GM21529 (cell line): ENCODE data around the gene HAUS3.
"Not testable (repeated sequence)": the region's sequence is repeated elsewhere in the genome, so short reads cannot be mapped to it uniquely, and the experiment has no call there.

Experiments used
- ATAC-seq: cut with Tn5 transposase; IDR thresholded peaks from one replicate; pipeline ENCODE4 v1.9.1; 2021; ENCODE audit not compliant: unreplicated experiment

The HAUS3 gene

DNA sequence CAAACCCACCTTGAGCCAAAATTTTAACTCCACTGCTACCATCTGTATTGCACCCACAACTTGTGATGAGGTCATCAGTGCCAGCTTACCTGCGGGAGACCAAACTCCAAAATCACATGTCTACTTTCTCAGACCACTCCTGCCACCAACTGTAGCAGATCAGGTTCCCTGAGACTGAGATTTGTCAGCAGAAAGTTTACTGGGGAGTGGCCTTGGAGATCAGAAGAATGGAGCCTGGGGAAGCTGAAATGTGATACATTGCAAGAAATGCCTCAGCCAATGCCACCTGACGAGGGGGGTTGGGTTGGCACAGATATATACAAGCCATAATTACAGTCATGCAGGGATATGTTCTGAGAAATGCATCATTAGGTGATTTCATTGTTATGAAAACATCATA, 19.1 kb downstream of the HAUS3 start:
- no peak for ATAC-seq

DNA sequence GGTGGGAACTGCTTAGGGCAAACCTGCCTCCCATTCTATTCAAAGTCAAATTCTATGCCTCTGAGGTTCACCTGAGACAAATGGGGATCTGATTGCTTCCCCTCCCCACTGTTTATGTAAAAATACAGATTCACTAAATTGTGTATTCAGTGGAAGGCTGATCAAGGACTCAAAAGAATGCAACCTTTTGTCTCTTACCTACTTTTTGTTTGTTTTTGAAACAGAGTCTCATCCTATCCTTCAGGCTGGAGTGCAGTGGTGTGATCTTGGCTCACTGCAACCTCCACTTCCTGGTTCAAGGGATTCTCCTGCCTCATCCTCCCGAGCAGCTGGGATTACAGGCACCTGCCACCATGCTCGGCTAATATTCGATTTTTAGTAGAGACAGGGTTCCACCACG, 20.5 kb downstream of the HAUS3 start:
- not testable (repeated sequence) for ATAC-seq

DNA sequence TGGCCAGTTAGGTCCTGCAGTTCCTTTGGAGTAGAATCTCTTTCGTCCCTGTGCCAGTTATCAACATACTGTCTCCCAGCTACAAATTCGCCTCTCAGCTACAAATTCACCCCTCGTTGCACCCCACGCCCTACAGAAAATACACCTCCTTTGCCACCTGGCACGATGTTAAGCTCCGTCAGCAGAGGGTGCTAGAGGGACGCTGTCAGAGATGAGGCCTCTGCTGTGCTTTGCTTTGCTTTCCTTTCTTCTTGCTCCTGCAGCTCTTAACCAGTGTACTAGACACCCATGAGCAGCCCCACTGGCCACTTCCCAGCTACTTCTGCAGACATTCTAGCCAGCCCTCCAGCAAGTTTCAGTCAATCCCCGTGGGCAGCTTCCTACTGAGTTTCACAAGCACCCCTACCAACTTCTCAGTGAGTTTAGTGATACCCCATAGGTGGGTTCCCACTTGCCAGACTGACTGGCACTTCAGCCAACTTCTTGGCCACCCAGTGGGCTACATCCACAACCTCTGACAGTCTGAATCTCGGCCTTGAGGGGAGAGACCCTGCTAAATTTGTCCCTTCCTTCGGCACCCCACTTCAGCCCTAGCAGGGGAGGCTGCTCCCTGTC, 21.8 kb downstream of the HAUS3 start:
- peak; percentile 72 for ATAC-seq

DNA sequence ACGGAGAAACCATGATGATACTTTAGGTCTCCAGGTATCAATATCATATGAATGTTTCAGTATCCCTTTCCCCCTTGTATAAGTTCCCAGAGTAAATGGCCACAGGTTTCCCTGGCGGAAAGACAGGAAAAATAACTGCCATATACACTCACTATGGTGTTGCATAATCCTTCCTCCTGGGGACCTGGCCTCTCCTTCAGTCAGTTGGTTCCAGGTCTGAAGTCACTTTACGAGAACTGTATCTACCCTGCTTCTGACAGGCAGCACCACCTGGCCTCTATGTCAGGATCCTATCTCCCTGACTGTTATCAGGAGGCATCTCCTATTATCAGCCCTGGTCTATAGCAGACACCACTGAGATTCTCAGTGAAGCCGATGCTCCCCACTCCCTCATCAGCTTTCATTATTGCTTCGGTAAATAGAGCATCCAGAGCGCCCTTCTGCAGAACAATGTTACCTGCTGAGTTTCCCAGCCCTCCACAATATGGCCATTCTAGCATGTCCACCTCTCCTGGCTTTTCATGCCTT, 22.6 kb downstream of the HAUS3 start:
- ATAC-seq: no peak

DNA sequence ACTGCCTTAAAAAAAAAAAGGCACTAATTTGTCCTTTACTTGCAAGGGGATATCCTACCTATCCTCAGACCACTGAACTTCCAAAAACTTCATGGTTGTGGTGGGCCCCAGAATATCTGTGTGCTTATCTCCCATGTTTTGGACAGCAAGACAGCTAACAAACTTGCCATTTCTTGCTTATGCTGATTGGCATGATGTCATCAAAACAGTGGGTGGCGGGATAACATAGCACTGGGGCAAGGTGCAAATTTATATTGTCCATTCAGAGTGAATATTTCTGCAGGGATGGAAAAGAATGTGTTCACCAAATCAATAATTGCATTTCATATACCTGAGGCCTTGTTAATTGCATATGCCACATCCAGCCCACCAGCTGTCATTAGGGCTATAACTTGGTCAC, 23.5 kb downstream of the HAUS3 start:
- no peak for ATAC-seq

DNA sequence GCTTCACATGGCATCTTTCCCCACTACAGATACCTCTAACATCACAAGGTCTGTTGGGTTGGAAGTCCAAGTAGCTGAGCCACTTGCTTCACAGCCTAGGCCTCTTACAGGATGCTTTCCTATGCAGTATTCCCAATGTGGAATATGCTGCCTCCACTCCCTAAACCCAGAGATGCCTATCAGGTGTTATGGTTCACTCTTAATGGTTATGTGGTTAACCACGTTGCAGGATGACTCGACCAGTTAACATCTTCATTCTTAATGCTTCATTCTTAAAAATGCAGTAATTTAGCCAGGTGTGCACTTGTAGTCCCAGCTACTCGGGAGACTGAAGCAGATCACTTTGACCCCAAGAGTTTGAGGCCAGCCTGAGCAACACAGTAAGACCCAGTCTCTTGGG, 24.2 kb downstream of the HAUS3 start:
- no peak for ATAC-seq

DNA sequence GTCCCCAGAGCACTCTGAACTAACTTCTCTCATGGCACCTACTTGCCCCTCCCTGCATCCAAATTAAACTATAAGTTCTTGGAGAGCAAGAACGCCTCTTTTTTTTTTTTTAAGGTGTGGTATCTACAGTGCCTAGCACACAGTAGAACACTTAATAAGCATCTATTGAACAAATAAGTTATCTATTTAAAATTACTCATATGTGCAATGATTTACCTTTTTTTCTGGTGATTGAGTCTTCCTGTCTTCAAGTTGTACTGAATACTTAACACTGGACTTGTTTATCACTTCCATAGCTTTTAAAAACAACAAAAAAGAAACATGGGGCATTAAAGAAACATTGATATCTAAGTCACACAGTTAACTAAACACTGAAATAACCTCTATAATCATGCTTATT, 29.1 kb downstream of the HAUS3 start:
- no peak for ATAC-seq

DNA sequence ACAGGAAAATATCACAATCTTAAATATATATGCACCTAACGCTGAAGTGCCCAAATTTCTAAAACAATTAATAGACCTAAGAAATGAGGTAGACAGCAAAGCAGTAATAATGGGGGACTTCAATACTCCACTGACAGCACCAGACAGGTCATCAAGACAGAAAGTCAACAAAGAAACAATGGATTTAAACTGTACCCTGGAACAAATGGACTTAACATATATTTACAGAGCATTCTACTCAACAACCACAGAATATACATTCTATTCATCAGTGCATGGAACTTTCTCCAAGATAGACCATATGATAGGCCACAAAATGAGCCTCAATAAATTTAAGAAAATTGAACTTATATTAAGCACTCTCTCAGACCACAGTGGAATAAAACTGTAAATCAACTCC, 39.1 kb downstream of the HAUS3 start:
- ATAC-seq: not testable (repeated sequence)

DNA sequence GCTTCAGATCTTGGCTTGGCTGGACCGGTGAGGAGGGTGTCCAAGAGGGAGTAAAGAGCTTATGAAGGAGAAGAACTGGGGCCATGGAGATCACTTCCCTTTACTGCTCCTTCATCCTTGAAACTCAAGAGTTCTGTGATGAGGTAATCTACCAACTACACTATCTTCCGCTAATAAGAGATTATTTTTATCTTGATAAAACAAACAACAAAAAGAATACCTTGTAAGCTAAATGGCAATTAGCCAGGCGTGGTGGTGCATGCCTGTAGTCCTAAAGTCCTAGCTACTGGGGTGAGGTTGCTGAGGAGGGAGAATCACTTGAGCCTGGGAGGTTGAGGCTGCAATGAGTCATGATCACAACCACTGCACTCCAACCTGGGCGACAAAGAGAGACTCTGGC, 47.4 kb downstream of the HAUS3 start:
- ATAC-seq: no peak

DNA sequence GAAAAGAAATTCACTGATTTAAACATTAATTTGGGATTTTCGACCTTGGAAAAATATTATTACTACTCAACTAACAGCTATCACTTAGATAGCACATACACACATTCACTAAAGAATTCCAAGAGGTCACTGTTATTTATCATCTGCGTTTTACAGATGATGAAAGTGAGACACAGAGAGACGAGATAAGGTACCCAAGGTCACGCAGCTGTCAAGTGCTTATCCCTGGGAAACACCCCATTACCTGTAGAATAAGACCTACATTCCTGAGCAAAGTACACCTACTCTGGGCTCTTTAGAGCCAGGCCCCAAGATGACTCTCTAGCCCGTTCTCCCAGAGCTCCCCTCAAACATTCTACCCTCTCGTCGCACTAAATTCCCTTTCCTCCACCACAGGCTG, 48.6 kb downstream of the HAUS3 start:
- ATAC-seq: no peak

DNA sequence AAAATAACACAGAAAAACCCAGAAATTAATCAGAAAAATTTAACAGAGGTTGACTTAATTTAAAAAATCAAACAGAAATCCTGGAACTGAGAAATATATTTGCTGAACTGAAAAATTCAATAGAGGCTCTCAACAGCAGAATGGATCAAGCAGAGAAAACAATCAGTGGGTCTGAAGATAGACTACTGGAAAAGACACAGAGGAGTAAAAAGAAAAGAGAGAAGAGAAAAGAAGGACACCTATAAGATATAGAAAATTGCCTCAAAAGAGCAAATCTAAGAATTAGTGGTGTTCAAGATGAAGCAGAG, 55.1 kb downstream of the HAUS3 start:
- no peak for ATAC-seq

DNA sequence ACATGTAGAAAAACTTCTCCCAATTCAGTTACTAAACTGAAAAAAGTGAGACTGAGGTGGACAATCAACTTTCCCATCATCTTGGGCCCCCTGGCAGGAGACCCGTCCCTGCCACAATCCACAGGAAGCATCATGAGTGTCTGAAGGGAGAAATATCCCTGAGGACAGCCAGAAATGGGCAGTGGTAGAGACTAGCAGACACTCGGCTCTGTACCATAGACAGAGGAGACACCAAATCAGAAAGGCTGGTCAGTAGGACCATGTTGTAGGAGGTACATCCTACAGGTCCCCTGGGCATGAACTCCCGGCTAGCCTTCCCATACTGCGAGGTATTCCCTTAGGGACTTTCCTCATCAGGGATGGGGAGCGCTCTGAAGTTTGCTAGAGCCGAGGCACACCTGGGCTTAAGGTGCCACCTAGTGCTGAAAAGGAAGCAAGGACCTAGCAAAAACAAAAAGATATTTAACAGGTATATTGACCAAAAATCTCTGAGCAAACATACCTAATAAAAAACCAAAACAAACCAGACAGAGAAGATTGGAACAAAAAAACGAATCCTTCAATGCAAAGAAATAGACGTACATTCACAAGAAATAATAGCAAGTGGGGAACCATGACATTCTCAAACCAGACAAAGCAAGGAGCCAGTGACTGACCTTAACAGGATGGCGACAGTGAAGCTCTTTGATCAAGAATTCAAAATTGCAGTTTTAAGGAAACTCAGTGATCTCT, 55.6 kb downstream of the HAUS3 start:
- ATAC-seq: no peak

DNA sequence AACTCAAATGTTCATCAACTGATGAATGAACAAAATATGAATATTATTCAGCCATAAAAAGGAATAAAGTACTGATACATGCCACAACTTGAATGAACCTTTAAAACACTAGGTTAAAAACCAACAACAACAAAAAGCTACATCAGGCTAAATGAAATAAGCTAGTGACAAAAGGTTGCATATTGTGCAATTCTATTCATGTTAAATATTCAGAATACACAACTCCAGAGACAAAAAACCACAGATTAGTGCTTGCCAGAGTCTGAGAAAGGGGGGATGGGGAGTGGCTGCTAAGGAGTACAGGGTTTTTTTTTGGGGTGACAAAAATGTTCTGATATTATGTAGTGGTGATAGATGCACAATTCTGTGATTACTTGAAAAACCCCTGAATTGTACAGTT, 58.5 kb downstream of the HAUS3 start:
- no peak for ATAC-seq

DNA sequence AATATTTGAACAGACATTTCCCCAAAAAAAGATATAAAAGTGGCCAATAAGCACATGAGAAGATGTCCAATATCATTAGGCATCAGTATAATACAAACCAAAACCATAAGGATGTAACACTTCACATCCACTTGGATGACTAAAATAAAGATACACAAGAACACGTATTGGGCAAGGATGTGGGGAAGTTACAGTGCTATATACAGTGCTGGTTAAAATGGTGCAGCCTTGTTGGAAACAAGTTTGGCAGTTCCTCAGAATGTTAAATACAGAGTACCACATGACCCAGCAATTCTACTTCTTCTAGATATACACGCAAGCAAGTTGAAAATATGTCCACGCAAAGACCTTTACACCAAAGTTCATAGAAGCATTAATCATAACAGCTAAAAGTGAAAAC, 58.9 kb downstream of the HAUS3 start:
- no peak for ATAC-seq

DNA sequence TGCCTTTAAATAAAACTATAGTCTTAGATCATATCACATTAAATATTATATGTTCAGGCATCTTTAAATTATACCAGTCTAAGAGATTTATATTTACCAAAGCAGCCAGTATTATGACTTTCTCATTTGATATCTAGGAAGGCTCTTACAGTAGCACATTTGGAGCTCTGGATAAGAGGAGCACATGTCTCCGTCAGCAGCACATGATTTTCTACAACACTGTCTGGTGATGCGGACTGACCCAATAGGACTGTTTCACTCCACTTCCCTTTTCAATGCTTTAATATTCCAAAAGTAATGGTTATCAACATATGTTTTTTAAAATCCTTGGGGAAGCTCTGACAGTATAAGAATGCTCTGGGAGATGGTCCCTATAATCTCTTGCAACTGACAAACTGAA, 61.5 kb downstream of the HAUS3 start:
- no peak for ATAC-seq

DNA sequence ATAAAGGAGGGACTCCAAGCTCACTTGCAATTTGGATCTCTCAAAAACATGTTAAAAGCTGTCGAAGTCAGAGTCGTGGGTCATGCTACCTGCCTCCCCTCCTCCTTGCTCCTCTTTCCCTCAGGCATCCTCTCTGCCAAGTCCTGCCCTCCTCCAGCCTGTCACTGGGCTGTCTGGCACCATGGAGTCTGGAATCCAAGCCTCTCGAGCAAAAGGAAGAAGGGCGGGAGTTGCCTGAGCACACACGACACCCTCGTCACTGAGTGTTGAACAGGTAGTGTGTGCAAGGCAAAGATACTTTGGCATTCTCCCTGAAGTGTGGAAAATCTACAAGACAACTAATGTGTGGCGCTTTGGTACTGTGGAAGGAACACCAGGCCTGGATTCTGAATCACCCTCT, 62.2 kb downstream of the HAUS3 start:
- ATAC-seq: no peak

DNA sequence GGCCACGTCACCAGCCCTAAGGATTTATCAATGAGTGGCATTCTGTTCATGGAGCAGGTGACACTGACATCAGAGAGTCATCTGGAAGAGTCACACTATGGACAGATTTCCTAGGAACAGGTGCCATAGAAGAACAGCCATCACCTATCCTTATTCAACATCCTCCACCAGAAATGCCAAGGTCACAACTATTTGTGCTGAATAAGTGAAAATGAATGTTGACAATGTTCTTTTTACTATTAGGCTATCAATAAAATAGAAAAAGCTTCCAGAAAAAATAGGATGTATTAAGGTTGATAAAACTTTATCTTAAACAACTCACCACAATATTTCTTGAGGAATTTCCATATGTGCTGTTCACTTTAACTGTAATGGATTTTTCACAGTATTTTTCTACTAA, 62.9 kb downstream of the HAUS3 start:
- ATAC-seq: no peak
